ENCODE results near the gene ARHGAP30. TPM values are rescaled to one million over a fixed set of nuclear protein-coding genes. Genes with fewer than 3 reads are reported as not detected.

Gene ARHGAP30
- polyA plus RNA-seq, 1 of the 3 experiments (the other 2 are of a cell fraction) = not detected

DNA sequence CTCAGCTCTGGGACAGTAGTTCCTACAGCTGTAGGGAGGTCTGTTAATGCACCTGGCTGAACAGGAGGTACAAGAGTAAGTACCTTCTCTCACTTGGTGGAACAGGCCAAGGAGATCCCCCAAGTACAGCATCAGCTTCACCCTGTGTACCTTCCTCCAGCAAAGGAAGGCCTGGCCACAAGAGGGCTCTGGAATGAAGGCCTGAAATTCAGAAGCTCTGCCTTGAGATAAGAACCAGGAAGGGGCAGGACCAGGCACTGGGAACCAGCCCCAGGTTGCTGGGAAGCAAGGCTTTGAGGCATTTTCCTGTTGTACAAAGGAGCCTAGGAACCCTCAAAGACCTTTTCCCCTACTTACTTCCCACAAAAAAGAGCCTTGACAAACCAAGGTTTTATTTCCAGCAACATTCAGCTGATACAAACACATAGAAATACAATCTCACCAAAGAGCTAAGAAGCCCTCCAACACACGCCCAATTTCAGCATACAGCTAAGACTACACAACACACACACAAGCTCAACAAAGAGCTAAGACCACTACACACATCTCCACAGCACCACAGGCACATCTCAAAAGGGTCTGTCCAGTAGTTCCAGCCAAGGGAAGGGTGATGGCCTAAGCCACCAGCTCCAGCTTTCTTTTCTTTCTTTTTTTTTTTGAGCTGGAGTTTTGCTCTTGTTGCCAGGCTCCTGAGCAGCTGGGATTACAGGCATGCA lies 72.2 kb downstream of the ARHGAP30 start:
- Histone ChIP-seq H2AFZ (ENCODE audit: low read depth) (no peak overlapping the region), H3K4me1 (ENCODE audit: control insufficient read depth in 1 of 2, insufficient read depth in 2 of 2, low read depth in 1 of 2, low read length in 1 of 2) (peaks cover 0 to 4% of the 10 kb centered on the region in 2 experiments; a peak in 2 of 4 replicates), H3K27ac (ENCODE audit: low read depth in 2 of 2, low read length in 1 of 2) (no peak overlapping the region), H3K9ac (no peak overlapping the region), H3K9me2 (no peaks in the 10 kb centered on the region), H4K20me1 (ENCODE audit: insufficient read depth) (no peaks in the 10 kb centered on the region), H3K9me3 (no peaks in the 10 kb centered on the region), H3K4me2 (no peak overlapping the region), H3K27me3 (ENCODE audit: insufficient read depth) (no peaks in the 10 kb centered on the region), H3K79me2 (ENCODE audit: insufficient read depth) (no peaks in the 10 kb centered on the region), H3K36me3 (replicated peaks in 1 of 2; ENCODE audit: control insufficient read depth in 1 of 2, insufficient read depth in 2 of 2, low read length in 1 of 2) (no peaks in the 10 kb centered on the region), H3F3A (replicated peaks; ENCODE audit: insufficient read depth) (peaks cover 12% of the 10 kb centered on the region), H3K4me3 (ENCODE audit: low read depth in 2 of 2, low read length in 1 of 2) (no peak overlapping the region)
- peak; percentile 40 for DNase-seq
- TF ChIP-seq RCOR1 (IDR thresholded peaks at IDR 0.05; ENCODE audit: low read length) (no peak), RAD21 (IDR thresholded peaks at IDR 0.05; ENCODE audit: low read length) (peak; percentile 37), SMC3 (IDR thresholded peaks at IDR 0.05; ENCODE audit: low read depth, low read length) (peak; percentile 43), TCF12 (IDR thresholded peaks at IDR 0.05) (no peak), SIN3A (IDR thresholded peaks at IDR 0.05; ENCODE audit: borderline replicate concordance, low read depth, low read length) (no peak)
- TF ChIP-seq, protein P1, sequence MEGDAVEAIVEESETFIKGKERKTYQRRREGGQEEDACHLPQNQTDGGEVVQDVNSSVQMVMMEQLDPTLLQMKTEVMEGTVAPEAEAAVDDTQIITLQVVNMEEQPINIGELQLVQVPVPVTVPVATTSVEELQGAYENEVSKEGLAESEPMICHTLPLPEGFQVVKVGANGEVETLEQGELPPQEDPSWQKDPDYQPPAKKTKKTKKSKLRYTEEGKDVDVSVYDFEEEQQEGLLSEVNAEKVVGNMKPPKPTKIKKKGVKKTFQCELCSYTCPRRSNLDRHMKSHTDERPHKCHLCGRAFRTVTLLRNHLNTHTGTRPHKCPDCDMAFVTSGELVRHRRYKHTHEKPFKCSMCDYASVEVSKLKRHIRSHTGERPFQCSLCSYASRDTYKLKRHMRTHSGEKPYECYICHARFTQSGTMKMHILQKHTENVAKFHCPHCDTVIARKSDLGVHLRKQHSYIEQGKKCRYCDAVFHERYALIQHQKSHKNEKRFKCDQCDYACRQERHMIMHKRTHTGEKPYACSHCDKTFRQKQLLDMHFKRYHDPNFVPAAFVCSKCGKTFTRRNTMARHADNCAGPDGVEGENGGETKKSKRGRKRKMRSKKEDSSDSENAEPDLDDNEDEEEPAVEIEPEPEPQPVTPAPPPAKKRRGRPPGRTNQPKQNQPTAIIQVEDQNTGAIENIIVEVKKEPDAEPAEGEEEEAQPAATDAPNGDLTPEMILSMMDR (IDR thresholded peaks at IDR 0.05) = peak; percentile 38
- TF ChIP-seq, protein P2, sequence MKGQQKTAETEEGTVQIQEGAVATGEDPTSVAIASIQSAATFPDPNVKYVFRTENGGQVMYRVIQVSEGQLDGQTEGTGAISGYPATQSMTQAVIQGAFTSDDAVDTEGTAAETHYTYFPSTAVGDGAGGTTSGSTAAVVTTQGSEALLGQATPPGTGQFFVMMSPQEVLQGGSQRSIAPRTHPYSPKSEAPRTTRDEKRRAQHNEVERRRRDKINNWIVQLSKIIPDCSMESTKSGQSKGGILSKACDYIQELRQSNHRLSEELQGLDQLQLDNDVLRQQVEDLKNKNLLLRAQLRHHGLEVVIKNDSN (IDR thresholded peaks at IDR 0.05; ENCODE audit: borderline replicate concordance, low read depth) = no peak
- 71% methylated on average over 1 of the region's 1 CpG for WGBS (ENCODE audit: low lambda C conversion rate)
- ChIA-PET CTCF (interaction anchor here (0.8 to 6.1 kb wide), 11 partner anchors 7 to 144 kb away, joined by 3 to 30 read pairs (median 4); partner anchors contain the start of genes DEDD and KLHDC9), POLR2A (interaction anchor here (1.4 kb wide), 1 partner anchor 135 kb away, joined by 3 read pairs; the partner anchor contains the start of gene DEDD)

Small RNAs within 50 kb of the gene (small RNA-seq; reads per million reads assigned to genes)
- 0 reads per million in 7 experiments for gene AL591806.2

Other genes starting within 250 kb of the ARHGAP30 start
- not detected in 2 replicates for gene CD244, start 207.0 kb downstream of the ARHGAP30 start, polyA plus RNA-seq (2012; rRNA removed)
- gene ITLN1, start 184.7 kb downstream of the ARHGAP30 start, polyA plus RNA-seq (2012; rRNA removed) = not detected in 2 replicates
- gene ITLN2, start 115.1 kb downstream of the ARHGAP30 start, polyA plus RNA-seq (2012; rRNA removed) = not detected in 2 replicates
- gene F11R, start 48.7 kb downstream of the ARHGAP30 start, polyA plus RNA-seq (2012; rRNA removed) = 9.0 and 13.7 TPM in 2 replicates
- 80.7 and 93.9 TPM in 2 replicates for gene TSTD1, start 30.9 kb downstream of the ARHGAP30 start, polyA plus RNA-seq (2012; rRNA removed)
- 43.1 and 61.9 TPM in 2 replicates for gene USF1, start 23.9 kb downstream of the ARHGAP30 start, polyA plus RNA-seq (2012; rRNA removed)
- gene NECTIN4, start 19.7 kb upstream of the ARHGAP30 start, polyA plus RNA-seq (2012; rRNA removed) = 0.59 and 1.9 TPM in 2 replicates
- 4.4 and 4.7 TPM in 2 replicates for gene KLHDC9, start 28.5 kb upstream of the ARHGAP30 start, polyA plus RNA-seq (2012; rRNA removed)
- 340 and 445 TPM in 2 replicates for gene PFDN2, start 48.1 kb upstream of the ARHGAP30 start, polyA plus RNA-seq (2012; rRNA removed)
- gene NIT1, start 48.2 kb upstream of the ARHGAP30 start, polyA plus RNA-seq (2012; rRNA removed) = 38.7 and 48.9 TPM in 2 replicates
- 43.1 and 45.0 TPM in 2 replicates for gene DEDD, start 62.8 kb upstream of the ARHGAP30 start, polyA plus RNA-seq (2012; rRNA removed)
- 150 and 201 TPM in 2 replicates for gene UFC1, start 84.1 kb upstream of the ARHGAP30 start, polyA plus RNA-seq (2012; rRNA removed)
- 24.5 and 26.8 TPM in 2 replicates for gene USP21, start 89.6 kb upstream of the ARHGAP30 start, polyA plus RNA-seq (2012; rRNA removed)
- 30.7 and 47.3 TPM in 2 replicates for gene PPOX, start 96.5 kb upstream of the ARHGAP30 start, polyA plus RNA-seq (2012; rRNA removed)
- 50.5 and 56.5 TPM in 2 replicates for gene B4GALT3, start 107.6 kb upstream of the ARHGAP30 start, polyA plus RNA-seq (2012; rRNA removed)
- gene ADAMTS4, start 129.2 kb upstream of the ARHGAP30 start, polyA plus RNA-seq (2012; rRNA removed) = 1.2 and 1.6 TPM in 2 replicates
- gene NDUFS2, start 132.5 kb upstream of the ARHGAP30 start, polyA plus RNA-seq (2012; rRNA removed) = 203 and 210 TPM in 2 replicates
- gene FCER1G, start 145.4 kb upstream of the ARHGAP30 start, polyA plus RNA-seq (2012; rRNA removed) = 0.34 and 0.61 TPM in 2 replicates
- gene APOA2, start 153.7 kb upstream of the ARHGAP30 start, polyA plus RNA-seq (2012; rRNA removed) = not detected in 2 replicates
- 9.7 and 11.9 TPM in 2 replicates for gene TOMM40L, start 156.2 kb upstream of the ARHGAP30 start, polyA plus RNA-seq (2012; rRNA removed)
- not detected in 2 replicates for gene NR1I3, start 168.3 kb upstream of the ARHGAP30 start, polyA plus RNA-seq (2012; rRNA removed)
- gene PCP4L1, start 188.9 kb upstream of the ARHGAP30 start, polyA plus RNA-seq (2012; rRNA removed) = not detected in 2 replicates
- gene MPZ, start 240.1 kb upstream of the ARHGAP30 start, polyA plus RNA-seq (2012; rRNA removed) = 2.4 and 2.9 TPM in 2 replicates
- gene SDHC, start 244.5 kb upstream of the ARHGAP30 start, polyA plus RNA-seq (2012; rRNA removed) = 195 and 341 TPM in 2 replicates

All from SK-N-SH (cell line).